ENCODE results near the gene ELF2.

DNA sequence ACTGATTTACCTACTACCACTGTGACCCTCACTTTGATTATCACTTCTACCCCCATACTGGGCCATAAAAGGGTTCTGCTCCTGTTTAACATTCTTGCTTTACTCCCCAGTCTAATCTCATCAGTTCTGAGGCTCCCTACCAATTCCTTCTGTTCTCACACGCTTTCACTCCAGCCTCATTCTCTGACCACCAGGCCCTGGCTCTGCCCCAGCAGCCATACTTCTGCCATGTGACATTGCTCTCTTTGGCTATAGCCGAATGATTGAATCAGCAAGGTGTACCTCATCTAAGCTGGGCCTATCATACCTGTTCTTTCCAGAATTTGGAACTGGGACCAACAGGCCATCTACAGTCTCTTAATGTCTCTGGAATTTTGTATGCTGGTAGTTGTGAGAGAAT, 14.4 kb upstream of the ELF2 start:
- TF ChIP-seq EZH2 (IDR thresholded peaks at IDR 0.05; ENCODE audit: low read depth, unreplicated experiment) (no peak), CTCF (conservative IDR thresholded peaks at IDR 0.05; ENCODE audit: low read depth in 2 of 2) (no peak), JUNB (IDR thresholded peaks at IDR 0.05; ENCODE audit: unreplicated experiment) (no peak), CREB1 (CRISPR knock-in tag; IDR thresholded peaks at IDR 0.05; ENCODE audit: low read depth) (no peak), POLR2AphosphoS5 (IDR thresholded peaks at IDR 0.05; ENCODE audit: low read depth) (no peak)
